D721Med (cell line): ENCODE data around the gene KLK5.
"Not testable (repeated sequence)": the region's sequence is repeated elsewhere in the genome, so short reads cannot be mapped to it uniquely, and the experiment has no call there.

Experiments
- DNase-seq: peaks from one replicate; pipeline ENCODE4 v3.0.0; 2011; ENCODE audit warnings: low spot score; ENCODE audit not compliant: insufficient read length
- FAIRE-seq: peaks from 2 replicates; lab custom pipeline; 2011; peaks lifted over from hg19 to GRCh38; lab: Jason Lieb, UNC
- CTCF ChIP-seq: IDR thresholded peaks from 2 replicates; pipeline ENCODE4 v1.5.1; 2012; ENCODE audit warnings: mild to moderate bottlenecking, control low read depth; ENCODE audit not compliant: insufficient read depth; ENCODE audit errors: missing control alignments

KLK5 gene

GRCh38 chr19:50979758-50980157 lies 26.9 kb upstream of the KLK5 start:
- FAIRE-seq, result no peak
- TF ChIP-seq CTCF, result no peak
- DNase-seq, result no peak

- DNase-seq (no peak), FAIRE-seq (no peak)
- TF ChIP-seq CTCF, result no peak
Measured at GRCh38 chr19:50978772-50979390, 26.0 kb upstream of the KLK5 start.

DNA sequence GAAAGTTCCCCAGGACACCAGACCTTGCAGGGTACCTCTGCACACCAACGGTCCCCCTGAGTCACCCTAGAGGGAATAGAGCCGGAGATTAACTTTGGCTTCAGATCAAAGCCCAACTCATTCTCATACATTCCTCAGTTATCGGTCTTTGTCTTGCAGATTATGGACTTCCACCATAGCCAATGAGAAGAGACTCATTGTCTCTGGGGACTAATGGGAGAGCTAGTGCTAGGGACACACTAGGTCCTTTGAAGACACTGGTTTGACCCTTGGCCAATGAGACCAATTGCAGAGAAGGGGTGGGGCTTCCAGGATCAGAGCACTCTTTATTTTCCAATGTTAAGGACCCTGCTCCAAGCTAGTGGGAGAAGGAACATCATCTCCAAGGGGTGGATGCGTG lies 24.8 kb upstream of the KLK5 start:
- DNase-seq (no peak), FAIRE-seq (no peak)
- no peak for TF ChIP-seq CTCF

- DNase-seq (no peak), FAIRE-seq (no peak)
- no peak for TF ChIP-seq CTCF
Measured at GRCh38 chr19:50975766-50976165, 22.9 kb upstream of the KLK5 start.

GRCh38 chr19:50974702-50975556 lies 22.1 kb upstream of the KLK5 start:
- DNase-seq (no peak), FAIRE-seq (no peak)
- no peak for TF ChIP-seq CTCF

GRCh38 chr19:50972795-50973376 lies 20.0 kb upstream of the KLK5 start:
- FAIRE-seq (no peak), DNase-seq (no peak)
- no peak for TF ChIP-seq CTCF

- not testable (repeated sequence) for DNase-seq, FAIRE-seq
Measured at GRCh38 chr19:50969810-50970209, 17.0 kb upstream of the KLK5 start.
